Body of pancreas (tissue), 4 donors: ENCODE measurements around the gene ZFR.

Source experiments
- CTCF ChIP-seq, 7 experiments: fragments of 450-650 bp in 4 of 7; fragments of 200-600 bp in 3 of 7; sonication (generic) in 3 of 7; IDR thresholded peaks; one replicate each; pipeline ENCODE4 v1.5.1; 2016 to 2019; ENCODE audit warnings: antibody characterized with exemption in 7 of 7
- POLR2A ChIP-seq, 3 donors: fragments of 450-650 bp; IDR thresholded peaks; one replicate each; pipeline ENCODE4 v1.6.1; 2016; ENCODE audit warnings: antibody characterized with exemption in 3 of 3, mild to moderate bottlenecking in 2 of 3

GRCh38 chr5:32476891-32477290 is 32.4 kb upstream of the ZFR start:
- TF ChIP-seq POLR2A (IDR thresholded peaks at IDR 0.05), result no peak
- no peak for TF ChIP-seq CTCF (IDR thresholded peaks at IDR 0.05)
